ENCODE results near the gene FIZ1. TPM values are rescaled to one million over a fixed set of nuclear protein-coding genes. Genes with fewer than 3 reads are reported as not detected.

The FIZ1 gene
- total RNA-seq, 1 donor from 2014 or later: 3.2 TPM

DNA sequence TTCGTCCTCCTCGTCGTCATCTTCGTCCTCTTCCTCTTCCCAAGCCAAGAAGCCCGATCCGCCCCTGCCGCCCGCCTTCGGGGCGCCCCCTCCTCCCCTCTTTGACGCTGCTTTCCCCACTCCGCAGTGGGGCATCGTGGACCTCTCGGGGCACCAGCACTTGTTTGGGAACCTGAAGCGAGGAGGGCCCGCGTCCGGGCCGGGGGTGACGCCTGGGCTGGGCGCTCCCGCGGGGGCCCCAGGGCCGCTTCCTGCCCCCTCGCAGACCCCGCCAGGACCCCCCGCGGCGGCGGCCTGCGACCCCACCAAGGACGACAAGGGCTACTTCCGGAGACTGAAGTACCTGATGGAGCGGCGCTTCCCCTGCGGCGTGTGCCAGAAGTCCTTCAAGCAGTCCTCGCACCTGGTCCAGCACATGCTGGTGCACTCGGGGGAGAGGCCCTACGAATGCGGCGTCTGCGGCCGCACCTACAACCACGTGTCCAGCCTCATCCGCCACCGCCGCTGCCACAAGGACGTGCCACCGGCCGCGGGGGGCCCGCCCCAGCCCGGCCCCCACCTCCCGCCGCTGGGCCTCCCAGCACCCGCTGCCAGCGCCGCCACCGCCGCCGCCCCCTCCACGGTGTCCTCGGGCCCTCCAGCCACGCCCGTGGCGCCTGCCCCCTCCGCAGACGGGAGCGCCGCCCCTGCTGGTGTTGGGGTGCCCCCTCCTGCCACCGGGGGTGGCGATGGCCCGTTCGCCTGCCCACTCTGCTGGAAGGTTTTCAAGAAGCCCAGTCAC lies 14.8 kb upstream of the FIZ1 start:
- no peak for DNase-seq

DNA sequence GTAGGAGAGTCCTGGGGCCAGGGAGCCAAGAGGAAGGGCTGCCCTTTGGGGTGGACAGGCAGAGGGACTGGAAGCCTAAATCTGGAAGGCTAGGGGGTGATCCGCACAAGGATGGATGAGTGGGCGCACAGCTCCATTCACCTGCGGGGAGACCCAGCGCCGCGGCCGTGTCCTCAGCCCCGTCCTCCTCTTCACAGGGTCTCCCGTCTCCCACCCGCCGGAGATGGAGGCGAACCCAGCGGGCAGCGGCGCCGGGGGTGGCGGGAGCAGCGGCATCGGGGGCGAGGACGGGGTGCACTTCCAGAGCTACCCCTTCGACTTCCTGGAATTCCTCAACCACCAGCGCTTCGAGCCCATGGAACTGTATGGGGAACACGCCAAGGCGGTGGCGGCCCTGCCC lies 14.1 kb upstream of the FIZ1 start:
- no peak for DNase-seq

DNA sequence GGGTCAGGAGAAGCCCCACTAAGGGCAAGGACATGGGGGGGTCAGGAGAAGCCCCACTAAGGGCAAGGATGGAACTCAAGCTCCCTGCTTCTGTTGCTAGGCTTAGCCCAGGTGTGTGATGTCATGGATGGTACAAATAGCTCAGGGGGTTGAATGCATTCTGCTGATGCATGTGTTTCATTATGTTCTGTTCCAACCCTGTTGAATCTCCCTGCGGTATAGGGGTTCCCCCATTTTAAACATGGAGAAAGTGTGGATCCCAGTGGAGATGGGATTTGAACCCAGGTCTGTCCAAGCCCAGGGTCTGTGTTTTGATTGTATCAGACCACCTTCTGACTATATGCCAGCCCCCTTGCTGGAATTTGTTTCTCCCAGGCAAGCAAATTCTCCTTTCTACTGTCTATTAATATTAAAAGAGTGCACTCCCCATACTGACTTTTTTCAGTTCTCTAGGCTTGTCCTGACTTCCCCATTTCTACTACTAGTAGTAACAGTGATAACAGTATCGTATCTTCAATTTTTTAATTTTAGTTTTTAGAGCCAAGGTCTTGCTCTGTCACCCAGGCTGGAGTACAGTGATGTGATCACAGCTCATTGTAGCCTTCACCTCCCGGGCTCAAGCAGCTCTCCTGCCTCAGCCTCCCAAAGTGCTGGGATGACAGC lies 12.8 kb upstream of the FIZ1 start:
- DNase-seq: no peak

DNA sequence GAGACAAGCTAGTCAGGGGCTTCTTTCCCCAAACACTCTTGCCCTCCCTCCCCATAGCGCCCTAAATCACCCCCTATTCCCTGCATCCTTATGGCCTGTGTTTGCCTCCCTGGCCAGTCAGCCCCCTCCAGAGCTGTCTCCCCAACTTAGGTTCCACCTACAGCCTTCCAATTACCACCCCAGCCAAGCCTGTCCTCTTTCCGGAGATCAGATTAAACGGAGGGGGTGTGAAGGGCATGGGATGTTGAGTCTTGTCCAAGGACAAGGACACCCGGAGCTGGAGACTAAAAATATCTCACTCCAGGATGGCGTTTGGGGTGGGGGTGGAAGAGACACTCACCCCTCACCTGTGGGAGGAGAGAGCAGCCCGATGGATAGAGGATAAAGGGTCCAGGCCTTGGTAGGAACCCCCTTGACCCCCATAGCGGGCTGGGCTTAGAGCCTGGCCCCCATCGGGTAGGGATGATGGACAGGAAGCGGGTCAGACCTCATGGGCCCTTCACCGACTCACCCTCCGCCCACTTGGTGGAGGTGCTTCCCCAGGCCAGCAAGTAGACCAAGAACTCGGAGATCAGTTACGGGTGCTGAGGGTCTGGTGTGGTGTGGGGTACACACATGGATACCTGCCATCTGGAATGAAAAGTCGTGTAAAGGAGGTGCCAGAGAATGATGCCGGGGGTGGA lies 12.1 kb upstream of the FIZ1 start:
- no peak for DNase-seq

DNA sequence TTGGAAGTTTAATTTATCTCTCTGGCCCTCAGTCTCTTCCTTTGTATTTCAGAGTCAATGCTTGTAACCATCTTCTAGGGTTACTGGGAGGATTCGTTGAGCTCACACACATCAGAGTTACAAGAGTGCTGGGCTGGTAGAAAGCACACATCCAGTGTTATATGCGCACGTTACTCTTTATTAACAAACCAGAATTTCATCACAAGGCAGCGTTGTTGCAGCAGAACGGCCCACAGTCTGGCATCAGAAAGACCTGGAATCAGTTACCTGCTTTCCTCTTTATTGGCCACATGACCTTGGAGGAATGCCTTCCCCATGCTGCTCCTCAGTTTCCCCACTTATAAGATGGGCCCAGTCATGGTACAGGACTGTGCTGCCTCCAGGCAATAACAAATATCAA lies 10.0 kb upstream of the FIZ1 start:
- DNase-seq: no peak

DNA sequence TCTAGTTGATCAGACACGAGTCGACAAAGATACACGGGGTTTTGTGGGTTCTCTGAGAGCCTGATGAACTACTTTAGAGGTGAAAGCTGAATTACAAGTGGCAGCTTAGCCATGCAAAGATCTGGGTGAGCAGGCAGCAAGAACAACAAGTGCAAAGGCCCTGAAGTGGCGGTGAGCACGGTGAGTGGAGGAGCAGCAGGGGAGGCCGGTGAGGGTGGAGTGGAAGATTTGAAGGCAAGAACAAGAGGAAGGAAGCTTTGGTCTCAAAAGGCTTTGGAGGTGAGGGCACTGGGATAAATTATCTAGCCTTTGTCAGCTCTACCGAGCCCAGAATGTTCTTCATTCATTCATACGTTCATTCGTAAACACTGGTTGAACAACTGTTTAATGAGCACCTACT lies 7.5 kb upstream of the FIZ1 start:
- no peak for DNase-seq

DNA sequence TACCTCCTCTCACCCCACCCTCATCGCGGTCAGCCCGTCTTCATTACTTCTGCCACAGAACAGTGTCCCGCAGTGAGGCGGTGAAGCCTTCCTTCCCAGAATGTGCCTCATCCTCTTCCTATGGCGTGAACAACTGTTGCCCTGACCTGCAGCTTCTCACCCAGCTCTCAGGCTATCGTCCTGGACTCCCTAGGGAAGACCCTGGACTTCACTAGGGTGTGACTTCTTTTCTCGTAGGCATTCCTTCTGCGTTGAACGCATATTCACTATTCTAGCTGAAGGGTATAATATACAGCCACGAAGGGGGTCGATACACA lies 7.1 kb upstream of the FIZ1 start:
- no peak for DNase-seq

DNA sequence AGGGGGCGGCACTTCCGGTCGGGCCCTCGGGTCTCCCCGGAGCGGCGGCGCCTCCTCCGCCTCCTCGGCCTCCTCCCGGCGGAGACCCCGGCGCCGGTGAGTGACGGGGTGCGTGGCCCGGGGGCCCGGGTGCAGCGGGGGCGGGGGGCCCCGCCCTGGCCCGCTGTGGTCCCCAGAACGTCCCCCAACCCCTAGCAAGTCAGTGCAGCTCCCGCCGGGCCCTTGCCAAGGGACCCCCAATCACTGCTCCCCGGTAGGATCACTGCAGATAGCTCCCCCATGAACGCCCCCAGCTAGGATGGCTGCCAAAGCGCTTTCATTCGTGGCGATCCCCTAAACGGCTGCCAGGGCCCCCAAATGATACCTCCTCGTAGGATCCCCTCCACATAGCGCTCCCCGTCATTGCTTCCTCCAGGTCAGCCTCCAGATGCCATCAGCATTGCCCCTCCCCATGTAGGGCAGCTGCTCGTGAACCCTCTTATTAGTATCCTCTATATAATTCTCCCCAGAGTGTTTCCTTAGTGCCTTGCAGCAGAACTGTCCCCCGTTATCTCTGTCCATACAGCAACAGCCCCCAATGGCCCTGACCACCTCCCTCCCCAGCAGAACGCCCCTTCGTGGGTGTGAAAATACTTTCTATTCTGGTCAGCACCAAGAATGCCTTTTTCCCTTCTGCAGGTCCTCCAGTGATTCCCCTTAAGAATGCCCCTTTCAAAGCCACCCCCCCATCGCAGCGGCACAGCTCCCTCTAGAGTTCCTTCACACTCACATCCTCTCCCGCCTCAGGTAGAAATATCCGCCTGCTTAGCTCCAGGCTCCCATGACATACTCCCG lies 6.5 kb upstream of the FIZ1 start, which contains the start of gene ZNF865:
Gene ZNF865 (plus strand): TSS at position 11 of the 834 bp plus-strand sequence. CDS start 7,972 bp downstream, outside the sequence.
- peak; percentile 53 for DNase-seq

DNA sequence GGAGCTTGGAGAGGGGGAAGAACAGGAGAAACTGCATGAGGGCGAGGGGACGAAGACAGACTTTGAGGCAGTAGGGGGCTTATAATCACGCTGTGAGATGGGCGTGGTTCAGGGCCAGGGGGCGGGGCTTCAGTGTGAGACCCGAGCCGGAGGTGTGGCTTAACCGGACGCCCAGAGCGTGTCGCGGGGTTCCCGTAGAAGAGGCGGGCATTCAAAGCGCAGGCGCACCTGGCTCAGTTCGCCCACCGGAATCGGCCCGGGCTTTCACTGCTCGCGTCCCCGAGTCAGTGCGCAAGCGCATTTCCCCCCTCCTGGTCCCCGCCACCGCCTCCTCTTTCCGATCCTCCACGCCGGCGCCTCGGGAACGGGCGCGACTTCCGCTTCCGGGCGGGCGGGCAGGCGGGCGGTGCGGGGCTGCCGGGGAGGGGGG lies 5.9 kb upstream of the FIZ1 start:
- peak; percentile 95 for DNase-seq

DNA sequence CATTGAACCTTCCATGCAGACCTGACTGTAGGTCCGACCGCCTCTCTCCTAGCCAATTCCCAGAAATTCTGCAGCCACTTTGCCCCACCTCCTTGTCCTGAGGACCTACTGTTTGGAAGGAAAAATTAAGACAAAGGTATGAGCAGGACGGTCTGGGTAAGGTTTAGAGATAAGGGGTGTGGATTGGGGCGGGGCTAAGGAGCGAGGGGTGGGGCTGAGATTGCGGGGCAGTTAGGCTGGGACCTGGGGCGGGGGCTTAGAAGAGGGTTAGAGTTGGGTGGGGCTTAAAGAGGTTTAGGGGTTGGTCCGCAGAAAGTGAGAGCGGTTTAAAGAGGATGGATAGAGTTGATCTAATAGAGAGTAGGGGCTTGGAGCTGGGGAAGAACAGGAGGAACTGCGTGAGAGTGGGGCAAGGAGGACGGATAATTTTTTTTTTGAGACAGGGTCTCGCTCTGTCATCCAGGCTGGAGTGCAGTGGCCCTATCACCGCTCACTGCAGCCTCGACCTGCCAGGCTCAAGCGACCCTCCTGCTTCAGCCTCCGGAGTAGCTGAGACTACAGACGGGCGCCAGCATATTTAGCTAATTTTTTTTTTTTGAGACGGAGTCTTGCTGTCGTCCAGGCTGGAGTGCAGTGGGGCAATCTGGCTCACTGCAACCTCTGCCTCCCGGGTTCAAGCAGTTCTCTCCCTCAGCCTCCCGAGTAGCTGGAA lies 4.4 kb upstream of the FIZ1 start:
- DNase-seq: no peak

DNA sequence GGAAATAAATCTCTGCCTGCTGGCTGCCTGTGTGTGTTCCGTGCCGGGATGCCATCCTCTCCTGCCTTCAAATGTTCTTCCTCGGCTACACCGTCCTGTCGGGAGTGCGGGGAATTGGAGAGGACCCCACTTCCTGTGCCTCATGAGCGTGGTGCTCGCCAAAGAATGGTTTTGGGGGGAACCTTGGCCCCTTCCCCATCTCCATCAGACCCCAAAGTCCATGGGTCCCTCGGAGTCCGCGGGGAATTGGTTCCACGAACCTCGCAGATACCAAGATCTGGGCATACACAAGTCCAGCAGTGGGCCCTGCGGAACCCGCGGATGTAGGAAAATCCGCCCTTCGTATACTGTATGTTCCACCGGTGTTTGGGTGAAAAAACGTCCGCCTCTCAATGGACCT lies 3.8 kb upstream of the FIZ1 start:
- DNase-seq: no peak

DNA sequence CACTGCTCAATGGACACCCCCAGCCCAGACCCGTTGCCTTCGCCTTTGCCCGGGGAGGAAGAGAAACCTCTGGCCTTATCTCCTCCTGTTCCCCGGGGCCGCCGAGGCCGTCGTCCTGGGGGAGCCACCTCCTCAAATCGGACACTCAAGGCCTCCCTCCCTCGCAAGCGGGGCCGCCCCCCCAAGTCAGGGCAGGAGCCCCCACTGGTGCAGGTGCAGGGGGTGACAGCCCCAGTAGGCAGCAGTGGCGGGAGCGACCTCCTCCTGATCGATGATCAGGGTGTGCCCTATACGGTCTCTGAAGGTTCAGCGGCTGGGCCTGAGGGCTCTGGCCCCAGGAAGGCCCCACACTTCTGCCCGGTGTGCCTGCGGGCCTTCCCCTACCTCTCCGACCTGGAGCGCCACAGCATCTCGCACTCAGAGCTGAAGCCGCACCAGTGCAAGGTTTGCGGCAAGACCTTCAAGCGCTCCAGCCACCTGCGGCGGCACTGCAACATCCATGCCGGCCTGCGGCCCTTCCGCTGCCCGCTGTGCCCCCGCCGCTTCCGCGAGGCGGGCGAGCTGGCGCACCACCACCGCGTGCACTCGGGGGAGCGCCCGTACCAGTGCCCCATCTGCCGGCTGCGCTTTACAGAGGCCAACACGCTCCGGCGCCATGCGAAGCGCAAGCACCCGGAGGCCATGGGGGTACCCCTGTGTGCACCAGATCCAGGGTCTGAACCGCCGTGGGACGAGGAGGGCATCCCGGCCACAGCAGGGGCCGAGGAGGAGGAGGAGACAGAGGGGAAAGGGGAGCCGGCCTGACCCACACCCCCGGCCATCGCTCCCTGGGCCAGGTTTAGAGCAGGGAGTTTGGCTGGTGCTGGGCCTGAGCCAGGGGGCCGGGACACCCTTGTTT lies 3.0 kb upstream of the FIZ1 start:
- no peak for DNase-seq

DNA sequence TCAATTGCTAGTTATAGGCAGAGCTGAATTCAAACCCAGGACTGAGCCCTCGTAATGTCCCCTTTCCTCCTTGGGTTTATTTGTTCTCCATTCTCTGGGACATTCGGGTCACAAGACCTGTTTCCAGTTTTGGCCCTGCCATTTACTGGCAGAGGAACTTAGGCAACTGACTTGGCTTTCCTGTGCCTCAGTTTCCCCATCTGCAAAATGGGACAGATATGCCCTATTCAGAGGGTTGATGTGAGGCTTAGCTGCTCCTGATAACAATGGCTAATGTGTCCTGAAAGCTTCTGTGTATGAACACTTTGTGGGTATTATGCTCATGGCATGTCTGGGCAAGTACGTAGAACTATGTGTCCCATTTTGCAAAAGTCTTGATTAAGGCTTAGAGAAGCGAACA lies 1.8 kb upstream of the FIZ1 start:
- no peak for DNase-seq

DNA sequence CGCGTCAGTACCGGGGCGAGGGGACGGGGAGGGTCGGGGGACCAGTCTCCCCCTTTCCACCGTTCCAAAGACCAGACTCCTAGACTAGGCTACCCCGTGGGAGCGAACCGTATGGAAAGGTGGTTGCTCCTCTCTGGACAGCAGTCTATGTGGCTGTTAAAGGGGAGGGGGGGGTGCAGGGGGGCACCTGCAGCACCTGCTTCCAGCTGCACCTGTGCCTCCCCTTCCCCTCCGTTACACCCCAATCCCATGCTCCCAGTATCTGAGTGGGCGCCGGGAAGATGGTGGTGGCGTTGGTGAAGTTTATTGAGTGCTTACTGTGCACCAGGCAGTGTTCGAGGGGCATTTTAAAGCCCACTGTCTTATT lies 1.3 kb upstream of the FIZ1 start:
- DNase-seq: peak; percentile 40

DNA sequence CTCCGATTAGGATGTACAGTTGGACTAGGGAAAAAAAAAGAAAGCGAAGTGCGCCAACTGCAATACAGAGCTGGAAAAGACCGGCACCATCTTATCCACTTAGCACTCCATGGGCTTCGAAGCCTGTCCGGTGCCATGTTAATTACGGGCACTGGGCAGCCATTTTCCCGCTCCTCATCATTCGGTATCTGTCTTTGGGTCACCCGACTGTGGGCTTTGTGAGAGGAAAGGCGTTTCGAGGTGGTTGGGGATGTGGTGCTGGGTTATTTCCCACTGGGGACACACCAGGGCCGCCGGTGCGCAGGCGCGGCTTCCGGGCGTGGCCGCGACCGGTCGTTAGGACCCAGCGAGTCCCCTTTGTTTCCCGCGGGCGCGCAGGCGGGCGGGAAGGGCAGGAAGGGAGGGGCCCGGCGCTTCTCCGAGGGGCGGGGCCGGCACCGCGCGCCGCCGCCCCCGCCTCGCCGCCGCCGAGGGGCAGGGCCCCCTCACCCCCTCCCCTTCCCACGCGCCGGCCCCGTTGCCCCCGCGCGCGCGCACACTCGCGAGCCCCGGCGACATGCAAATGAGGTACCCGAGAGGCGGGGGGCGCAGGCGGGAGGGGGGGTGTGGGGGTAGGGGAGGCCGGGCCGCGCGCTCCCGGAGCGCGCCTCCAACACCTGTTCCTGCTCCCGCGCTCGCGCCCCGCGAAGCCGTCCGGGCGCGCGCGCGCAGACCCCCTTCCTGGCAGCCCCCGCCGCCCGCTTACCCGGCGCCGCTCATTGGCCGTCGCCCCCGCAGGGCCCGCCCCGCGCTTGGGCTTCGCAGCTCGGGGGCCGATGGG lies 735 bp upstream of the FIZ1 start, which contains the start of gene ZNF524:
Gene ZNF524 (plus strand): TSS at position 447 of the 820 bp plus-strand sequence. CDS start 1,825 bp downstream, outside the sequence.
- peak; percentile 97 for DNase-seq

DNA sequence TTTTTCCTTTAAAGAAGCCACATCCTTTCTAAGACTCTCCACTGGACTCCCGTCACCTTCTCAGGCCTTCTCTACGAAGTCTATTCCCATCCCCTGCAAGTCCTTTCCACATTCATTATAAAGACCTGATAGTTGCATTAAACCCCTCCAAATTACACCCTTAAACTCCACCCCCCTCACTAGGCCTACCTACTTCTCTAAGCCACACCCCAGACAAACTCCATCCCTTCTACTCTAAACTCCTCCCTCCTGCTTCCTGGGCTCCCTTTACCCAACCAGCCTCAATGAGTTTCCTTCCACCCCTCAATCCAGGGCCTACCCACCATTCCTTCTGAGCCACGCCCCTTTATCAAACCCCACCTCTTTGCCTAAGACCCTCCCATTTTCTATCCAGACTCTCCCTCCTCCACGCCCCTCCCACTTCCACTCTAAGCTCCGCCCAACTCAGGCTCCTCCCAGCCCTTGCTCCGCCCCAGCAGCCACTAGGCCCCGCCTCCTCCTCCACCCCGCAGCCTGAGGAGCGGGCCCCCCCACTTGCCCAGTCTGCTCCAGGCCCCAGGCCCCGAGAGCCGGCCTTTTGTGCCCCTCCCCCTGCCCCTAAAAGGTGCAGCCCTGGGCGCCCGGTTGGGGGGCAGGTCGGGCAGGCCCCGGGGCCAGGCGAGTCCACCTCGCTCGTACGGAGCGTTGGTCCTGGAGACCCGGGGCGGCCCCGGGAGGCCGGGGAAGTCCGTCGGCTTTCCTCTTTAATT lies 424 bp downstream of the FIZ1 start:
- DNase-seq: peak; percentile 93

DNA sequence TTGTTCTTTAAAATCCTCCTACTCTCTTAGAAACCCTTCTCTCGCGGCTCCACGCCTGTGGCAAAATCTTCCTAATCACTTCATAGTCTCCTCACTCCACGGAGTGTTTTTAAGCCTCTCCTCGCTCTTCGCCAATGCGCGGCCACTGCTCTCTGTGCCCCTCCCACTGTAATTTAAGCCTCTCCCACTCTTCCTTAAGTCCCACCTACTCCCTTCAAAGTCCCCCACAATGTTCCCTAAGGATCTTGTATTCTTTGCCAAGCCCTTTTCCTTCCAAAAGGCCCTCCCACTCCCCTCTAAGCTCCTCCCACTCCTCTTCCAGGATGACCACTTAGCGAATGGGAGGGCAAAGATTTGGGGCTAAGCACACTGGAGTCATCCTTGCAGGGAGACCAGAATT lies 1.3 kb downstream of the FIZ1 start:
- no peak for DNase-seq

DNA sequence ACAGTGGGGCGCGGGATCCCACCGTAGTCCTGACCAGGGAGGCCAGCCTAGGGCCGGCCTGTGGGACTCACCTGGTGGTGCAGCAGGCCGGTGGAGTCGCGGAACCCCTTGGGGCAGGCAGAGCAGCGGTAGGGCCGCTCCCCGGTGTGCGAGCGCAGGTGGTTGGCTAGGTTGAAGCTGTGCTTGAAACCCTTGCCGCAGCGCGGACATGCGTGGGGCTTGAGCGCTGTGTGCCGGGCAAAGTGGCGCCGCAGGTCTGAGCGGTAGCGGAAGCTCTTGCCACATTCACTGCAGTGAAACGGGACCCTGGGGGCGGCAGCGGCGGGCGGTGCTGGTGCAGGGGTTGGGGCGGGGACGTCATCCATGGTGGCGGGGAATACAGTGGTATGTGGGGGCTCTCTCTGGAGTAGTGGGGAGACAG lies 1.8 kb downstream of the FIZ1 start:
- no peak for DNase-seq

DNA sequence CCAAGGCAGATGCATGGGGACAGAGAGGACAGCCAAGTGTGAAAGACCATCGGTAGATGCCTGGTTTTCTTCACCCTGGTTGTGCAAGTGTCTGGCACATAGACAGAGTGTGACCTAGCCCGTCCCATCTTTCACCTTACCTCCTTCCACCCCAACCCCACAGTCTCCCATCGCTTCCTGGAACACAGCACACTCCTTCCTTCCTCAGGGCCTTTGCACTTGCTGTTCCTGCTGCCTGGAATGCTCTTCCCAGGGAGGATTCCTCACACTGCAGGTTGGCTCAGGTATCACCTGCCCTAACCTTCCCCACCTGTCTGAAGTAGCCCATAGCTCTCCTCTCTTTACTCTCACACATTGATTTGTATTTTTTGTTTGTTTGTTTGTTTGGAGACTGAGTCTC lies 3.0 kb downstream of the FIZ1 start:
- no peak for DNase-seq
